Activated naive CD4-positive, alpha-beta T cell (primary cell): Measurements from ENCODE around the gene LAIR1.
"Not testable (repeated sequence)": the region's sequence is repeated elsewhere in the genome, so short reads cannot be mapped to it uniquely, and the experiment has no call there.

ENCODE experiments used
- DNase-seq, 4 experiments: peaks; one replicate each; lab custom pipeline; 2025; lab: John Stamatoyannopoulos, UW

The LAIR1 gene

GRCh38 chr19:54364775-54365257, at the start of gene LAIR1:
LAIR1 (minus strand) TSS chr19:54364931; CDS start chr19:54364804, 127 bp downstream.
- peak in 2 of 4 experiments; percentile 37 to 51 for DNase-seq

GRCh38 chr19:54414156-54414555, 49.4 kb upstream of the LAIR1 start:
- no peak for DNase-seq

GRCh38 chr19:54412877-54413276, 48.1 kb upstream of the LAIR1 start:
- no peak for DNase-seq

GRCh38 chr19:54411033-54411432, 46.3 kb upstream of the LAIR1 start:
- DNase-seq, result no peak

- no peak for DNase-seq
Observed at GRCh38 chr19:54408456-54409026, 43.8 kb upstream of the LAIR1 start.

GRCh38 chr19:54407780-54408179, 43.0 kb upstream of the LAIR1 start:
- DNase-seq, result no peak

GRCh38 chr19:54405628-54406027, 40.9 kb upstream of the LAIR1 start:
- DNase-seq, result no peak

- DNase-seq, result no peak
Observed at GRCh38 chr19:54403054-54403453, 38.3 kb upstream of the LAIR1 start.

GRCh38 chr19:54400913-54401312, 36.2 kb upstream of the LAIR1 start:
- no peak for DNase-seq

GRCh38 chr19:54399189-54399588, 34.5 kb upstream of the LAIR1 start:
- DNase-seq, result no peak

- DNase-seq, result no peak
Observed at GRCh38 chr19:54395685-54396084, 31.0 kb upstream of the LAIR1 start.

- no peak for DNase-seq
Observed at GRCh38 chr19:54393381-54393780, 28.6 kb upstream of the LAIR1 start.

GRCh38 chr19:54392105-54392504, 27.4 kb upstream of the LAIR1 start:
- DNase-seq, result no peak

GRCh38 chr19:54391589-54392061, 26.9 kb upstream of the LAIR1 start:
- DNase-seq, result no peak

GRCh38 chr19:54390942-54391577, 26.3 kb upstream of the LAIR1 start:
- peak in 3 of 4 experiments; percentile 11 to 47 (median 39) for DNase-seq

- no peak for DNase-seq
Observed at GRCh38 chr19:54389553-54389952, 24.8 kb upstream of the LAIR1 start.

GRCh38 chr19:54388802-54389139, 24.0 kb upstream of the LAIR1 start:
- no peak for DNase-seq

GRCh38 chr19:54387991-54388801, 23.5 kb upstream of the LAIR1 start:
- peak in 2 of 4 experiments; percentile 22 to 48 for DNase-seq

- DNase-seq, result no peak
Observed at GRCh38 chr19:54383330-54383729, 18.6 kb upstream of the LAIR1 start.

- not testable (repeated sequence) for DNase-seq
Observed at GRCh38 chr19:54382041-54382440, 17.3 kb upstream of the LAIR1 start.

GRCh38 chr19:54380897-54381296, 16.2 kb upstream of the LAIR1 start:
- DNase-seq, result no peak

GRCh38 chr19:54379187-54379678, 14.5 kb upstream of the LAIR1 start:
- no peak for DNase-seq
